Hematopoietic multipotent progenitor cell treated with erythropoietin and hydrocortisone succinate and interleukin-3 and kit ligand, for 8 days (in vitro differentiated cells): Measurements from ENCODE around the gene CDKAL1.
"Not testable (repeated sequence)": the region's sequence is repeated elsewhere in the genome, so short reads cannot be mapped to it uniquely, and the experiment has no call there.

Source experiments
- DNase-seq: peaks from one replicate; pipeline ENCODE4 v3.0.0-alpha.2; 2015

Gene CDKAL1

GRCh38 chr6:20808439-20808838 is 274.2 kb downstream of the CDKAL1 start:
- DNase-seq: no peak

GRCh38 chr6:20808924-20809323 is 274.7 kb downstream of the CDKAL1 start:
- no peak for DNase-seq

DNA sequence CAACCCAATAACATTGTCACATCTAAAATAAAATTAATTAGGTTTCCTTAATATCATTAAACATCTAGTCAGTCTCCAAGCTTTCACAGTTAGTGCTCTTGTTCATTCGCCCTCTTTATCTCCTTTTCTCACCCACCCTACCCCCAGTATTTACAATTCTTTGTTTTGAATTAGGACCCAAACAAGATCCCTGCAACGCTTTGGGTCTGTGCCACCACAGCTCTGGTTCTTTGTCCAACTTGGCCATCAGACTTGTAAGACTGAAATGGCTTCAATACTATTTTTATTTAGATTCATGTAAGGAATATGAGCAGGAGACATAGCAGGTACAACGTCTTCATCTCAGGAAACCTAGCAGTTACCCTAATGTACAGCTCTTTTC is 276.5 kb downstream of the CDKAL1 start:
- DNase-seq: no peak

- DNase-seq: peak; percentile 75
These were observed 277.0 kb downstream of the CDKAL1 start for GRCh38 chr6:20811109-20811761.

DNA sequence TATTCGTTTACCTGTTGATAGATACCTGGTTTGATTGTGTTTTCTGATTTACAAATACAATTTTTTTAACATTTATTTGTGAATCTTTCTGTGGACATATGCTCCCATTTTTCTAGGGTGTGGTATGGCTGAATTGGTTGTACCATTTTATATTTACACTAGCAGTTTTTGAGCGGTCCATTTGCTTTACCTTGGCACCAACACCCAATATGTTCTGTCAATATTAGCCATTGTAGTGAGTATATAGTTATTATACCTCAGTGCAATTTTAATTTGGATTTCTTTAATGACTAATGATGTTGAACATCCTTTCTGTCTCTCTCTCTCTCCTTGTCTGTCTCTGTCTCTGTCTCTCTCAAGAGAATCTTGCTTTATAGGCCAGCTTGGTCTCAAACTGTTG is 278.5 kb downstream of the CDKAL1 start:
- no peak for DNase-seq

GRCh38 chr6:20814494-20814893 is 280.2 kb downstream of the CDKAL1 start:
- no peak for DNase-seq

DNA sequence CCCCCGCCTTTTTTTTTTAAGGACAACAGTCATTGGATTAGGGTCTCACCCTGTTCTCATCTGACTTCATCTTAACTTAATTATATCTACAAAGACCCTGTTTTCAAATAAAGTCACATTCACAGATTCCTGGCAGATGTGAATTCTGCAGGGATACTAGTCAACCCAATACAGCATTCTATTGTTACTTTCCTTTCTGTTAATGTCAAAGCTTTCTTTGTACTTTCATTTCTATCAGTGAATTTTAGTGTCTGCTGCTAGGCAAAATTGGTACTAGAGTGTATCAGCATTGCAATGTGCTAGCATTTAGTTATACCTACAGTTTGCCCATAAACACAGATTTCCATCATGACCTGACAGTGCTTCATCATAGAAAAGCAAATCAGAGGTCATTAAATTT is 281.9 kb downstream of the CDKAL1 start:
- DNase-seq: no peak

DNA sequence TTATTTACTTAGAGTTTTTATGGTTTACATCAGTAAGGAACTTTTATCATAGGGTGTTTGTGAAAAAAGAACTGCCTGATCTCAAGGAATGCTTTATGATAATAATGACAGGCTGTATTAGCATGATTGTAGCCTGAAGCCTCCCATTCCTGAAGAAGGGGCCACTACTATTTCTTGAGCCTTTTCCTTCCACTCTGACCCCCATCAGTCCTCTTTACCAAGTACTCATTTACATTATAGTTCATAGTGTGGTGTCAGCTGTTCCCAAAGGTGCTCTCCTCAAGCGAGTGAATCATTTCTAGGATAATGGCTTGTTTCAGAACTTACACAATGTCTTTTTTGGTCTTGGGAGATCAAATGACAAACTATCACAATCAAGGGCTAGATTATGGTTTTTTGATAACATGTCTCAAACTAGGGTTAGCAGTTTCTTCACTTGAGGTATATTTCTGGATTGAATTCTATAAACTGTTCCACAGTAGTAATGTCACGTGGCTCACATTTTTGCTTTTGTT is 283.6 kb downstream of the CDKAL1 start:
- no peak for DNase-seq

DNA sequence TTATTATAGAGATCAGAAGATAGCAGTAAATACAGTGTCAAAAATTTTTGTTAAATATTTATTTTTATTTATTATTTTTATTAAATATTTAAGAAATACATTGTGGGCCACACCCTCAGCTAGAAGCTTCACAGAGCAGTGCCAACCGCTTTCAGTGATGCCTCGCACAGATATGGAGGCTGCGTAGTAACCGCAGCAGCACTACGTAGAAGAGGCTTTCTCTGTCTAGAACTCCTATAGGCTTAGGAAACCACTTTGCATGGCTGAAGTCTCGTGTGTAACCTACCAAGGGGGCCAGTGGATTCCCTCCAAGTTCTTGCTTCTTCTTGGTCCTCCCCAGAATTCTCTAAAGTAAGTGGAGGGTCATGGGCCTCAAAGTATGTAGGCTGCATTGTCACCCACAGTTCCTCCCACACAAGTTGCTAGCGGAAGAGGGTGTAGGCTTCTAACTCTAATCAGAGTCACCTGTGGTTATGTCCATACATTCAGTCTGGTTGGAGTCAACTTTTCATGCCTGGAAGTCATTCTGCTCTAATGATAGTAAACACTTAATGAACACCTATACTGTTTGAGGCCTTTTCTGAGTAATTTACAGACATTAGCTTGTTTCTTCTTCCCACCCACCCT is 285.6 kb downstream of the CDKAL1 start:
- DNase-seq: no peak

- DNase-seq: peak; percentile 86
These were observed 292.1 kb downstream of the CDKAL1 start for GRCh38 chr6:20826378-20826777.

- DNase-seq: no peak
These were observed 293.5 kb downstream of the CDKAL1 start for GRCh38 chr6:20827798-20828197.

DNA sequence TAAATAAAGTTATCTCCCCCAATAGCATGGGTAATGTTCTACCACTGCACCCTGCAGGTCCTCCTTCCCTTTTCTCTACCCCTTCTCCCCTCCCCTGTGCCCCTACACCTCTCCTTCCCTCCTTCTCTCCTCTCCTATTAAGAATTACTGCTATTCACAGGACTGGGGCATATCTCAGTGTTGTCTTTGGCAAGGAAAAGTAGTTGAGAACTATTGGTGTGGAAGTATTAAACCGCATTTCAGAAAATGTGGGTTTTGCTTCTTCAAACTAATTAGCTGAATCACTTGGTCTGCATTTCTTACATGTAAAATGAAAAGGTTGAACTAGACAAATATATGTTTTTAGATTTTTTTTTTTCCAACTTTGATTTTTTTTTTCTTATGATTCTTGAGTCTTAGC is 296.3 kb downstream of the CDKAL1 start:
- no peak for DNase-seq

- DNase-seq: not testable (repeated sequence)
These were observed 297.0 kb downstream of the CDKAL1 start for GRCh38 chr6:20831251-20831650.

GRCh38 chr6:20833881-20834515 is 299.7 kb downstream of the CDKAL1 start:
- DNase-seq: no peak

DNA sequence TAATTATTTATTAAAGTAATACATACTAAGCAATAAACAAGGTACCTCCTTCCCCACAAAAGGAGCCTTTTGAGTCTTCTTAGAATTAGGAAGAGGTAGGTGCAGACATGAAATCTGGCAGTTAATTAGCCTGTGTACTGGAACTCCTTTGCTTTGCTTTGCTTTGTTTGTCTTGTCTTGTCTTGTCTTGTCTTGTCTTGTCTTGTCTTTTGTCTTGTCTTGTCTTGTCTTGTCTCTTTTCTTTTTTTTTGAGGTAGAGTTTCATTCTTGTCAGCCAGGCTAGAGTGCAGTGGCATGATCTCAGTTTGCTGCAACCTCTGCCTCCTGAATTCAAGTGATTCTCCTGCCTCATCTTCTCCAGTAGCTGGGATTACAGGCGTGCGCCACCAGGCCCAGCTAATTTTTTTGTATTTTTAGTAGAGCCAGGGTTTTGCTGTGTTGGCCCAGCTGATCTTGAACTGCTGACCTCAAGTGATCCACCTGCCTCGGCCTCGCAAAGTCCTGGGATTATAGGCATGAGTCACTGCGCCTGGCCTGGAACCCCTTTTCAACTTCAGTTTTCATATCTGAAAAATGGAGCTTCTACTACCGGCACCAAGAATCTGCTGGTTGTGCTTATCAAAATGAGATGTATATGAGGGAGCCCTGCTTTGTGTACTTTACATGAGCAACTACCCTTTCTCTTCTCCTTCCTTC is 301.2 kb downstream of the CDKAL1 start:
- no peak for DNase-seq

DNA sequence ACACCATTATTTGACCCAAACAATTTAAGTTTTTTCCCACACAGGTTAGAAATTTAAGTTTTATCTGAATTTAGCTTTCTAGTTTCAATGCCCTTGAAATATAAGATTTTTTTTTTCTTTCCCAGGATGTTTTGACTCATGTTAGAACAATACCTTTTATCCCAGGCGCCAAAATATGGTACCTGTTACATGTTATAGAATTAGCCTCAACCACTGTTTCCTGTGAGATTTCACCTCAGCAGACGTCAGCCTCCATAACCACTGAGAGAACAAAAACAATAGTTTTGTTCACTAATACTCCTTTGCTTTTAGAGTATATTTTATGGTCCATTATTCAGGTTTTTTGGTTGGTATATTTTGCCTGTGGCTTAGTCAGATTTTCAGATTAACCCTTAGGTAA is 302.9 kb downstream of the CDKAL1 start:
- DNase-seq: no peak

- no peak for DNase-seq
These were observed 303.9 kb downstream of the CDKAL1 start for GRCh38 chr6:20838113-20838512.

DNA sequence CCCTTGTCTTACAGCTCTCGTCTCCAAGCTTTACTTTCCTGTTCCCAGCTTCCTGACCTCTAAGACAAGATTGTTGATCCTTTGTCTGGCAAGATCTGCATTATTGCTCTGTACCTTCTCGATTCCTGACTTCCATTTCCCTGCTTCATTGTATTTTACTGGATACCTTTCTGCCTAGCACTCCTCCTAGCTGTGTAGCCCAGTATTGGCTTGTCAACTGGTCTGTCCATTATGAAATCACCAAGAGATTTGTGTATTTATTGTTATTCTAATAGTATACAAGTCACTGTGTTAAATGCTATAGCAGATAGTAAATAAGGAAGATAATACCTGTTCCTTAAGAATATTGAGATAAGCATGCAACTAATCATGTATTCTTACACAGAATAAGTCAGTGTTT is 305.4 kb downstream of the CDKAL1 start:
- DNase-seq: no peak

DNA sequence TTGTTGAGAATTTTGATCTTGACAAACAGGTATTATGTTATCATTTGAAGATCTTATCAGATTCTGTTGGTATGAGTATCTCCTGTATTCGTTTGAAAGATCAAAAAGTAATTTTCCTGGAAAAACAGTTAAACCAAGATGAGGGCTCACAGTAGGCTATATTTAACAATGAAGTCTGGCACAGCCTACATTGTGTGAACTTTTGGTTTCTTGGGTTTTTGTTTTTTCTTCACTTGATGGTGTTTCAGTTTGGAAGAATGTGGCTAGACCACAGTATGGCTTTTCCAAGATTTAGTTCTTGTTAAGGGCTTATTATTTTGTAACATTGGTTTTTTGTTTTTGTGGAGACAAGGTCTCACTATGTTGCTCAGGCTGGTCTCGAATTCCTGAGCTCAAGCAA is 306.4 kb downstream of the CDKAL1 start:
- no peak for DNase-seq

GRCh38 chr6:20841806-20842205 is 307.5 kb downstream of the CDKAL1 start:
- no peak for DNase-seq

- no peak for DNase-seq
These were observed 311.3 kb downstream of the CDKAL1 start for GRCh38 chr6:20845592-20845991.

DNA sequence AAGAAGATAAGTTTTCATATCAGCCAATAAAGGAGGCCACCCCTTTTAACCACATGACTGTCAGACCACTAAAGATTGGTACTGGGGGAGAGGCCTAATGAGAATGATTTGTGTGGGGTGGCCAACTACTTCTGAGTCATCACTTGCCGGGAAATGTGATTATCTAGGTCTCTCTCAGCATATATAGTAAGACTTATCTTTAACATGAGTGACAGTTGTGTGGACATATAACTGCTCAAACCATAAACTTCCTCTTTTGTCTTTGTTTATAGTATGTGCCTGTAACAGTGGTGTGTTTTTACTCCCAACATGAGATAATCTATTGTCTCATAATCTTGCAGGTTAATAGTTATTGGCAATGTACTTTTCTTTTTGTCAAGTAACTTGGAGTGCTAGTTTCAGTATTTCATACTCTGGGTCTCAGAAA is 312.4 kb downstream of the CDKAL1 start:
- DNase-seq: peak; percentile 92

GRCh38 chr6:20847904-20848303 is 313.6 kb downstream of the CDKAL1 start:
- no peak for DNase-seq
